ENCODE measurements around the gene SUPT20HL2.

Gene SUPT20HL2

GRCh38 chrX:24347881-24348280, 34.0 kb upstream of the SUPT20HL2 start:
- no peaks in the 10 kb centered on the region for H3K9me3 ChIP-seq (ENCODE audit: severe bottlenecking)
- H3K27me3 ChIP-seq (ENCODE audit: insufficient read depth, low read depth, severe bottlenecking), result peaks cover 17% of the 10 kb centered on the region
- peak overlapping the region; percentile 34; the same call in 1 of the 2 replicates for H3K27ac ChIP-seq
- no peaks in the 10 kb centered on the region for H3K36me3 ChIP-seq
- no peak overlapping the region for H3K4me3 ChIP-seq (ENCODE audit: low read depth, low read length)
- DNase-seq, result peak; percentile 55
- no peak for TF ChIP-seq CTCF (IDR thresholded peaks at IDR 0.05; ENCODE audit: low read depth, low read length)

DNA sequence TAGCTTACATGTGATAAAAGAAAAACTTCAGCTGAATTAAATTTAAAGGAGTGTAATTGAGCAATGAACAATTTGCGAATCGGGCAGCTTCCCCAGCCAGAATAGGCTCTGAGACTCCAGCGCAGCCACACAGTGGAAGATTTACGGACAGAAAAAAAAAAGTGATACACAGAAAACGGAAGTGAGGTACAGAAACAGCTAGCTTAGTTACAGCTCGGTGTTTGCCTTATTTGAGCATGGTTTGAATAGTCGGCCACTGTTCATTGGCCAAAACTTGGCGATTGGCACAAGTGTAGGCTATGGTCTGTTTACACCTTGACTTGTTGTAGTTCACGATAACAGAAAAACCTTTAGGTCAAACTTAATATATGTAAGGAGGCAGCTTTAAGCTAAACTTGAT, 29.9 kb upstream of the SUPT20HL2 start:
- Histone ChIP-seq H3K4me3 (ENCODE audit: low read depth, low read length) (no peak overlapping the region), H3K27me3 (ENCODE audit: insufficient read depth, low read depth, severe bottlenecking) (peaks cover 11% of the 10 kb centered on the region), H3K36me3 (no peaks in the 10 kb centered on the region), H3K9me3 (ENCODE audit: severe bottlenecking) (no peaks in the 10 kb centered on the region), H3K27ac (no peak overlapping the region)
- DNase-seq, result no peak
- no peak for TF ChIP-seq CTCF (IDR thresholded peaks at IDR 0.05; ENCODE audit: low read depth, low read length)

DNA sequence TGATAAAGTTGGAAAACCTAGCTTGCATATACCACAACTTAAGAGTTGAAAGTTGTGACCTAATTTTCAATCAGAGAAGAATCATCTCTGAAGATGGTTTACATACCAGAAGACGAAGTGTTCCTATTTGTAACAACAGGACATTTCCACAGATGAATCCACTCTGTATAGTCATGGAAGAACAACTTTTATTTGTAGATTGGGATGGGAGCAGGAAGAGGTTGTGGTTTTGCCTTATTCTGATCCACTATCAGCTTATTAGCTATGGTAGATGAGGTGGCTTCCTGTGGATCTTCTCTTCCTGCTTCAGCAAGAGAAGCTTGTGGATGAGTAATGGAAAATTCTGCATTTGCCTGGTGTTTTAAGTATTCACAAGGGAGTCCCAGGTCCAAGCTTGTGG, 27.9 kb upstream of the SUPT20HL2 start:
- no peaks in the 10 kb centered on the region for H3K9me3 ChIP-seq (ENCODE audit: severe bottlenecking)
- no peak overlapping the region for H3K27ac ChIP-seq
- no peak for TF ChIP-seq CTCF (IDR thresholded peaks at IDR 0.05; ENCODE audit: low read depth, low read length)
- H3K36me3 ChIP-seq, result no peaks in the 10 kb centered on the region
- no peak overlapping the region for H3K4me3 ChIP-seq (ENCODE audit: low read depth, low read length)
- DNase-seq, result no peak
- peaks cover 11% of the 10 kb centered on the region for H3K27me3 ChIP-seq (ENCODE audit: insufficient read depth, low read depth, severe bottlenecking)

DNA sequence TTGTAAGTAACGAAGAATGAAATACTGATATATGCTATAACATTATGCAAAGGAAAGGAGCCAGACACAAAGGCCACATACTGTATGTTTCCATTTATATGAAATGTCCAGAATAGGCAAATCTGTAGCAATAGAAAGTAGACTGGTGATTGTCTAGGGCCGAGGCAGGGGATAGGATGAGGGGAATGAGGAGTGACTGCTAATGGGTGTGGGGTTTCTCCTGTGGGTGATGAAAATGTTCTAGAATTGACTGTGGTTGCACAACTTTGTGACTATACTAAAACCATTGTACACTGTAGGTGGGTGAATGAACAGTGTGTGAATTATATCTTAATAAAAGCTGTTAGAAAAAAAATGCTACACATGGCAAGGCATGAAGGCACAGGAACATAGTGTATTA, 26.6 kb upstream of the SUPT20HL2 start:
- H3K27ac ChIP-seq, result no peak overlapping the region
- DNase-seq, result no peak
- no peak overlapping the region for H3K4me3 ChIP-seq (ENCODE audit: low read depth, low read length)
- H3K36me3 ChIP-seq, result no peaks in the 10 kb centered on the region
- no peaks in the 10 kb centered on the region for H3K9me3 ChIP-seq (ENCODE audit: severe bottlenecking)
- H3K27me3 ChIP-seq (ENCODE audit: insufficient read depth, low read depth, severe bottlenecking), result peaks cover 3% of the 10 kb centered on the region
- TF ChIP-seq CTCF (IDR thresholded peaks at IDR 0.05; ENCODE audit: low read depth, low read length), result no peak

DNA sequence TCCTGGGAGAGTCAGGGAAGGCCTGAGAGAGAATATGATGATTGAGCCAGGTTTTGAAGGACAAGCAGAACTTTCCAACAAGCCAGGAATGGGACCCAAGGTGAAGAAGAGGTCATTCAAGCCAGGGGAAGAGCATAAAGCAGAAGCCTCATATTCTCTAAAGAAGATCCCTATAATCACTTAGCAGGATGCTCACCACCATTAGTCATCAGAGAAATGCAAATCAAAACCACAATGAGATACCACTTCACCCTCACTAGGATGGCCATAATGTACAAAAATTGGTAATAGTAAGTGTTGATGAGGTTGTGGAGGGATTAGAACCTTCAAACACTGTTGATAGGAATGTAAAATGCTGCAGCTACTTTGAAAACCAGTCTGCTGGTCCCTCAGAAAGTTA, 26.0 kb upstream of the SUPT20HL2 start:
- DNase-seq, result no peak
- no peaks in the 10 kb centered on the region for H3K9me3 ChIP-seq (ENCODE audit: severe bottlenecking)

More for the DNA sequence above, 26.0 kb upstream of the SUPT20HL2 start:
- Histone ChIP-seq H3K27ac (no peak overlapping the region), H3K27me3 (ENCODE audit: insufficient read depth, low read depth, severe bottlenecking) (peaks cover 3% of the 10 kb centered on the region), H3K36me3 (no peaks in the 10 kb centered on the region), H3K4me3 (ENCODE audit: low read depth, low read length) (no peak overlapping the region)
- no peak for TF ChIP-seq CTCF (IDR thresholded peaks at IDR 0.05; ENCODE audit: low read depth, low read length)
